HEK293 (cell line): Measurements from ENCODE around the gene GCC2.

Experiments used
- CTCF ChIP-seq: fragments of 450-650 bp; formaldehyde crosslinking; IDR thresholded peaks from 2 replicates; pipeline ENCODE4 v1.5.1; 2016; ENCODE audit warnings: missing biosample characterization, missing genetic modification characterization
- KLF9 ChIP-seq: fragments of 450-650 bp; formaldehyde crosslinking; IDR thresholded peaks from 2 replicates; pipeline ENCODE4 v1.5.1; 2016; ENCODE audit warnings: missing biosample characterization, missing genetic modification characterization, low read depth
- PRDM4 ChIP-seq: fragments of 450-650 bp; formaldehyde crosslinking; IDR thresholded peaks from 2 replicates; pipeline ENCODE4 v1.5.1; 2017; ENCODE audit warnings: missing biosample characterization, missing genetic modification characterization
- REST ChIP-seq: fragments of 450-650 bp; formaldehyde crosslinking; IDR thresholded peaks from 2 replicates; pipeline ENCODE4 v1.5.1; 2016; ENCODE audit warnings: missing biosample characterization, missing genetic modification characterization
- SP2 ChIP-seq: fragments of 450-650 bp; formaldehyde crosslinking; IDR thresholded peaks from 2 replicates; pipeline ENCODE4 v1.5.1; 2016; ENCODE audit warnings: missing biosample characterization, missing genetic modification characterization
- ZBTB11 ChIP-seq: fragments of 450-650 bp; formaldehyde crosslinking; conservative IDR thresholded peaks from 2 replicates; pipeline ENCODE4 v1.5.1; 2016; ENCODE audit warnings: low read depth, missing biosample characterization, missing genetic modification characterization
- ZNF211 ChIP-seq: fragments of 450-650 bp; formaldehyde crosslinking; IDR thresholded peaks from 2 replicates; pipeline ENCODE4 v1.5.1; 2016; ENCODE audit warnings: low read depth, missing biosample characterization, missing genetic modification characterization
- ZNF610 ChIP-seq: fragments of 450-650 bp; formaldehyde crosslinking; IDR thresholded peaks from 2 replicates; pipeline ENCODE4 v1.5.1; 2016; ENCODE audit warnings: missing biosample characterization, missing genetic modification characterization, borderline replicate concordance
- ZNF76 ChIP-seq: fragments of 450-650 bp; formaldehyde crosslinking; IDR thresholded peaks from 2 replicates; pipeline ENCODE4; 2016; ENCODE audit warnings: low read depth, missing biosample characterization, missing genetic modification characterization, borderline replicate concordance
- ZNF791 ChIP-seq: fragments of 450-650 bp; formaldehyde crosslinking; IDR thresholded peaks from 2 replicates; pipeline ENCODE4 v1.5.1; 2016; ENCODE audit warnings: missing biosample characterization, missing genetic modification characterization
- ZSCAN30 ChIP-seq: fragments of 450-650 bp; IDR thresholded peaks from 2 replicates; pipeline ENCODE4 v1.5.1; 2018; ENCODE audit warnings: missing biosample characterization, mild to moderate bottlenecking, missing genetic modification characterization, moderate library complexity
- TF ChIP-seq, protein P1 (sequence below): fragments of 450-650 bp; formaldehyde crosslinking; IDR thresholded peaks from 2 replicates; pipeline ENCODE4 v1.5.1; 2016; ENCODE audit warnings: missing biosample characterization, missing genetic modification characterization
- TF ChIP-seq, protein P2 (sequence below): fragments of 450-650 bp; formaldehyde crosslinking; IDR thresholded peaks from 2 replicates; pipeline ENCODE4 v1.5.1; 2016; ENCODE audit warnings: missing biosample characterization, missing genetic modification characterization

DNA sequence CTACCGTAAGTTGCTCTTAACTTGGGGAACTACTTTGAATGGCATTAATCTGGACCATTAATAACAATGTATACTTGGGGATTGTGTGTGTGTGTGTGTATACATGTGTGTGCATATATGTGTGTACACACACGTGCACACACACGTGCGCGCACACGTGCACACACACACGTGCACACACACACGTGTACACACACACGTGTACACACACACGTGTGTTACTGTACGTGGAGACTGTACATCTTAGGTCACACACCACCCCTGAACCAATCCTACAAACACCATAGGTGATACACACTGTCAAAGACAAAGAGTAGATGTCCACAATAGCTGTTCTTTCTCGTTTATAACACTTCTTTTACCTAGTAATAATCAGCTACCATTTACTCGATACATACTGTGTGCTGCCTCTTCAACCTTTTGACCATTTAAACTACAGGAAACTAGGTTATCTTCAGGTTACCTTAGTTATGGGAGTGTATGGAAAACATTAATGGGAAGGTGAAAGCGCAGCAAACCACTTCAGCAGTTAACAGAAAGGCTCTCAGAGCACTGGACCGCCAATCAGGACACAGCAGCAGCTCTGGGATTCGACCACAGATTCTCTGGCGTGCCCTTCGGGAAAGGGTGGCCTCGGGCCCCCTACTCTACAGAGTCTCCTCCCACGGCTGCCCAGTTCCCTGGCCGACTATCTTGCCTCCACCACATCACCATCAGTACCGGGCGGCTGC, 894 bp upstream of the GCC2 start:
- TF ChIP-seq ZNF76 (no peak), ZBTB11 (no peak), CTCF (tag by site-specific recombination) (no peak), ZSCAN30 (tag by site-specific recombination) (no peak), ZNF610 (tag by site-specific recombination) (no peak), SP2 (no peak), PRDM4 (tag by site-specific recombination) (no peak), KLF9 (no peak), ZNF791 (tag by site-specific recombination) (no peak), REST (no peak), ZNF211 (tag by site-specific recombination) (no peak)
- TF ChIP-seq, protein P1, sequence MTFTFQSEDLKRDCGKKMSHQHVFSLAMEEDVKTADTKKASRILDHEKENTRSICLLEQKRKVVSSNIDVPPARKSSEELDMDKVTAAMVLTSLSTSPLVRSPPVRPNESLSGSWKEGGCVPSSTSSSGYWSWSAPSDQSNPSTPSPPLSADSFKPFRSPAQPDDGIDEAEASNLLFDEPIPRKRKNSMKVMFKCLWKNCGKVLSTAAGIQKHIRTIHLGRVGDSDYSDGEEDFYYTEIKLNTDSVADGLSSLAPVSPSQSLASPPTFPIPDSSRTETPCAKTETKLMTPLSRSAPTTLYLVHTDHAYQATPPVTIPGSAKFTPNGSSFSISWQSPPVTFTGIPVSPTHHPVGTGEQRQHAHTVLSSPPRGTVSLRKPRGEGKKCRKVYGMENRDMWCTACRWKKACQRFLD (tag by site-specific recombination) = no peak
- TF ChIP-seq, protein P2, sequence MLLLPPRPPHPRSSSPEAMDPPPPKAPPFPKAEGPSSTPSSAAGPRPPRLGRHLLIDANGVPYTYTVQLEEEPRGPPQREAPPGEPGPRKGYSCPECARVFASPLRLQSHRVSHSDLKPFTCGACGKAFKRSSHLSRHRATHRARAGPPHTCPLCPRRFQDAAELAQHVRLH (tag by site-specific recombination) = no peak
